ENCODE data around the gene ADAMTSL5.
"Not testable (repeated sequence)": the region's sequence is repeated elsewhere in the genome, so short reads cannot be mapped to it uniquely, and the experiment has no call there.

The ADAMTSL5 gene

DNA sequence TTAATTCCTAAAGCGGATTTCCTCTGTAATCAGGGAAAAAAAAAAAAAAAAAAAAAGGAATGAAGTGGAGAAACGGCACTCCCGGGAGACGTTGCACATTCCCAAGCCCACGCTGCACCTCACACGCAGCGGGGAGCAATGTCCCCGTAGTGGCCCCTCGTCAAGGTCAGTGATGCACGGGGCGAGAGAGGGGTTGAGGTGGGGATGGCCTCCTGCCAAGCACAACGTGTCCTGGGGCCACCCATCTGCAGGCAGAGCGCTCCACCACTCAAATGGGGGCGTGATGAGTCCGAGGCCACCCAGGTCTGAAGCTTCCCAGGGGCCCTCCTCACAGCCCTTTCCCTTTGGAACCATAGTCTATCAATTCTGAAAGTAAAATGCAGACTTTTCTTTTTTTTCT lies 26.2 kb upstream of the ADAMTSL5 start:
- no peaks in the 10 kb centered on the region for H3K9me3 Mint-ChIP-seq
- no peak overlapping the region for H3K27ac Mint-ChIP-seq
- peaks cover 14% of the 10 kb centered on the region for H3K27me3 Mint-ChIP-seq

DNA sequence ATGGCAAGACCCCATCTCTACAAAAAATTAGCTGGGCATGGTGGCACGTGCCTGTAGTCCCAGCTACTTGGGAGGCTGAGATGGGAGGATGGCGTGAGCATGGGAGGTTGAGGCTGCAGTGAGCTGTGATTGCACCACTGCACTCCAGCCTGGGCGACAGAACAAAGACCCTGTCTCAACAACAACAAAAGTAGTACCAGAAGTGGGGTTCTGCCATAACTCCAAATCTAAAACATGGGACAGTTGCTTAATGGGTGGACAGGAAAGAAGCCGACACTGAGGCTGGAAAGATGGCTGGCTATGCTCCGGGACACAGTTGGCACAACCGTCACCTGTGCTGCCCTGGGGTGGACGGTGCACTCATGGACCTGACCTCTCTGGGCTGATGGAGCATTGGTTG lies 22.9 kb upstream of the ADAMTSL5 start:
- H3K27me3 Mint-ChIP-seq: peaks cover 14% of the 10 kb centered on the region
- H3K36me3 Mint-ChIP-seq; H3K4me1 Mint-ChIP-seq; H3K27ac Mint-ChIP-seq; ATAC-seq (ENCODE audit: low read depth); H3K9me3 Mint-ChIP-seq; H3K4me3 Mint-ChIP-seq; DNase-seq (ENCODE audit: low spot score in 2 of 2): not testable (repeated sequence)

More for the DNA sequence above, 26.2 kb upstream of the ADAMTSL5 start:
- no peak overlapping the region for H3K4me3 Mint-ChIP-seq
- H3K36me3 Mint-ChIP-seq: no peaks in the 10 kb centered on the region
- no peaks in the 10 kb centered on the region for H3K4me1 Mint-ChIP-seq
- no peak for DNase-seq (ENCODE audit: low spot score in 2 of 2)
- ATAC-seq (ENCODE audit: low read depth): no peak

DNA sequence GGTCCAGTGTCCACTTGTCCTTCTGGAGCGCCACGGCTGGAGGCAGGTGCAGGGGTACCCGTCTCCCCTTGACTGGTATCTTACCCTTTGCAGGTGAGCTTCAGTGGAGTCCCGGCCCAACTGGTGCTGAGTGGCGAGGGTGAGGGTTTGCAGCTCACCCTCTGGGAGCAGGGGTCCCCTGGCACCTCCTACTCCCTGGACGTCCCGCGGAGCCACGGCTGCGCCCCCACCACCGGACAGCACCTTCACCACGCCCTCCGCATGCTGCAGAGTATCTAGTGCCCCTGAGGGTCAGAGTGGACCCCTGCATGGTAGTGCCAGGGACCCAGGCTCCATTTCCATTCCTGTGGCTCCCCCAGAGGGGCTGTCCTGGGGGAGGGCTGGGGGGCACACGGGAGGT lies 22.2 kb upstream of the ADAMTSL5 start:
- peaks cover 13% of the 10 kb centered on the region for H3K27me3 Mint-ChIP-seq
- H3K4me1 Mint-ChIP-seq: no peaks in the 10 kb centered on the region
- DNase-seq (ENCODE audit: low spot score in 2 of 2): no peak
- no peaks in the 10 kb centered on the region for H3K9me3 Mint-ChIP-seq
- no peaks in the 10 kb centered on the region for H3K36me3 Mint-ChIP-seq
- no peak overlapping the region for H3K4me3 Mint-ChIP-seq
- no peak for ATAC-seq (ENCODE audit: low read depth)
- no peak overlapping the region for H3K27ac Mint-ChIP-seq

DNA sequence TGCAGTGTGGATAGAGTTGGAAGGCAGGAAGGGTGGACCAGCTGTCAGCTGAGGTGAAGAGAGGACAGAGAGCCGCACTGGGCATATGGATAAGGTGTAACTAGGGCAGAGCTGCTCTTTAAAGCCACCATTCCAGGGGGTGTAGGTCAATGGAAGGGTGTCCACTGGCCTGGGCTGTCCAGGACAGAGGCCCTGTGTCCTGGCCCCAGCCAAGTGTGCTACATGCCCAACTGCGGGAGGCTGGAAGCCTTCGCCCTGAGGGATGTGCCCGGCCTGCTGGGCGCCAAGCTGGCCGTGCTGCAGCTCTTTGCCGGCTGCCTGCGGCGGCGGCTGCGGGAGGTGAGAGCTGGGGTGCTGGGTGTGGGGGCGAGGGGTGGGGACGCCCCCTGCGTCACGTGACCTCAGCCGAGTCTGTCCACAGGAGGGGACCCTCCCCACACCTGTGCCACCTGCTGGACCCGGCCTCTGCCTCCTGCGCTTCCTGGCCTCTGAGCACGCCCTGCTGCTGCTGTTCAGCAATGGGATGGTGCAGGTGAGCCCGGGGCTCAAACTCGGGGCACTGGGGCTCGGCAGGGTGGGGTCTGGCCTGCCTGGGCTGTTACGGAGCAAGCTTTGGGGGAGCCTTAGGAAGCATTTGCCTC lies 20.8 kb upstream of the ADAMTSL5 start:
- Mint-ChIP-seq H3K4me1 (no peaks in the 10 kb centered on the region), H3K27me3 (peaks cover 15% of the 10 kb centered on the region), H3K4me3 (no peak overlapping the region), H3K27ac (no peak overlapping the region), H3K36me3 (no peaks in the 10 kb centered on the region), H3K9me3 (no peaks in the 10 kb centered on the region)
- no peak for ATAC-seq (ENCODE audit: low read depth)
- no peak for DNase-seq (ENCODE audit: low spot score in 2 of 2)

DNA sequence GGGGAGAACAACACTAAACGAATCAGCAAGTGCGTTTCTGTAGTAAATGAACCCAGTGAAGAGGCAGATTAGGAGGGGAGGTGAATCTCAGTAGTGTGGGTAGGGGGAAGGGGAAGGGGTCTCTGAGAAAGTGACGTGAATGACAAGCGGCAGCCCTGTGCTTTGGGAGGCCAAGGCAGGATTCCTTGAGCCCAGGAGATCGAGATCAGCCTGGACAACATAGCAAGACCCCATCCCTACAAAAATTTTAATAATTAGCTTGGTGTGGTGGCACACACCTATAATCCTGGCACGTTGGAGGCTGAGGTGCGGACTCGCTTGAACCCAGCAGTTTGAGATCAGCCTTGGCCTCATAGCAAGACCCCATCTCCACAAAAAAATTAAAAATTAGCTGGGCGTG lies 19.2 kb upstream of the ADAMTSL5 start:
- no peaks in the 10 kb centered on the region for H3K4me1 Mint-ChIP-seq
- DNase-seq (ENCODE audit: low spot score in 2 of 2): no peak
- H3K27me3 Mint-ChIP-seq: peaks cover 20% of the 10 kb centered on the region
- no peak overlapping the region for H3K4me3 Mint-ChIP-seq
- H3K9me3 Mint-ChIP-seq: no peaks in the 10 kb centered on the region
- ATAC-seq (ENCODE audit: low read depth): no peak
- no peak overlapping the region for H3K27ac Mint-ChIP-seq
- H3K36me3 Mint-ChIP-seq: no peaks in the 10 kb centered on the region

DNA sequence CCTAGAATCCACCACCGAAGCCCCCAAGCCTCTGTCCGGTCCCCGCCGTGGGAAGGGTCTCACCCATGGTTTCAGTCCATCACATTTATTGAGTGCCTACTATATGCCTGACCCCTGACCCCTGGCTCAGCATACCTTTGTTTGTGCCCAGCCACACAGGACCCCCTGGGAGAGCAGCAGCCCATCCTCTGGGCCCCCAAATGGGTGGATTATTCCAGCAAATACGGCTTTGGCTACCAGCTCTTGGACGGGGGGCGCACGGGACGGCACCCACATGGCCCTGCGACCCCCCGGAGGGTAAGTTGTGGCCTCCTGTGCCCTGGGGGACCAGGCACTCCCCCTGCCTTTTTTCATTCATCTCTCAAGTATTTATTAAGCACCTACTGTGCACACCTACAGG lies 18.8 kb upstream of the ADAMTSL5 start:
- no peaks in the 10 kb centered on the region for H3K9me3 Mint-ChIP-seq

DNA sequence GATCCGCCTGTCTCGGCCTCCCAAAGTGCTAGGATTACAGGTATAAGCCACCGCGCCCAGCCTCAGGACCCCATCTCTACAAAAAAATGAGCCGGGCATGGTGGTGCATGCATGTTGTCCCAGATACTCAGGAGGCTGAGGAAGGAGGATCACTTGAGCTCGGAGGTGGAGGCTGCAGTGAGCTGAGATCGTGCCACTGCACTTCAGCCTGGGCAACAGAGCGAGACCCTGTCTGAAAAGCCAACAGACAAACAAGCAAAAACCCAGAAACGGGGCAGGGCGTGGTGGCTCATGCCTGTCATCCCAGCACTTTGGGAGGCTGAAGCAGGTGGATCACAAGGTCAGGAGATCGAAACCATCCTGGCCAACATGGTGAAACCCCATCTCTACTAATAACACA lies 18.0 kb upstream of the ADAMTSL5 start:
- H3K27ac Mint-ChIP-seq; H3K4me3 Mint-ChIP-seq; ATAC-seq (ENCODE audit: low read depth); DNase-seq (ENCODE audit: low spot score in 2 of 2); H3K9me3 Mint-ChIP-seq; H3K4me1 Mint-ChIP-seq; H3K36me3 Mint-ChIP-seq: not testable (repeated sequence)
- H3K27me3 Mint-ChIP-seq: peaks cover 30% of the 10 kb centered on the region

More for the DNA sequence above, 18.8 kb upstream of the ADAMTSL5 start:
- H3K27ac Mint-ChIP-seq: no peak overlapping the region
- H3K36me3 Mint-ChIP-seq: no peaks in the 10 kb centered on the region
- no peaks in the 10 kb centered on the region for H3K4me1 Mint-ChIP-seq
- H3K4me3 Mint-ChIP-seq: no peak overlapping the region
- DNase-seq (ENCODE audit: low spot score in 2 of 2): no peak
- no peak for ATAC-seq (ENCODE audit: low read depth)
- H3K27me3 Mint-ChIP-seq: peaks cover 23% of the 10 kb centered on the region

DNA sequence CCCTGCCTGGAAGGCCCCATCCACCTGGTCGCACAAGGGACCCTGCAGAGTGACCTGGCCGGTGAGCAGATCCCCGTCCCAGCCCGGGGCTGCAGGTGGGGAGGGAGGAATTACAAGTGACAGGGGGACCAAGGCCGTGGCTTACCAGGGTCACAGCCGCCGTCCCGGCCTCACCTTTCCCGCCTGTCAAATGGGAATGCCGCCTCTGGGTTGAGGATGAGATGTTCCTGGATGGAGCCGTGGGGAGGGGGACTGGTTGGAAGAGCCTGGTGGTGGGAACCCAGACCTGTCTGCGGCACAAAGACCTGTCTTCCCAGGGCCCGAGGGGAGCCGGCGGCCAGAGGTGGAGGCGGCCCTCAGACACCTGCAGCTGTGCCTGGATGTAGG lies 16.6 kb upstream of the ADAMTSL5 start:
- no peaks in the 10 kb centered on the region for H3K36me3 Mint-ChIP-seq
- ATAC-seq (ENCODE audit: low read depth) (no peak), DNase-seq (ENCODE audit: low spot score in 2 of 2) (no peak)
- H3K27ac Mint-ChIP-seq: no peak overlapping the region
- H3K27me3 Mint-ChIP-seq: peaks cover 38% of the 10 kb centered on the region
- no peak overlapping the region for H3K4me3 Mint-ChIP-seq
- no peaks in the 10 kb centered on the region for H3K9me3 Mint-ChIP-seq
- peaks cover 5% of the 10 kb centered on the region for H3K4me1 Mint-ChIP-seq

DNA sequence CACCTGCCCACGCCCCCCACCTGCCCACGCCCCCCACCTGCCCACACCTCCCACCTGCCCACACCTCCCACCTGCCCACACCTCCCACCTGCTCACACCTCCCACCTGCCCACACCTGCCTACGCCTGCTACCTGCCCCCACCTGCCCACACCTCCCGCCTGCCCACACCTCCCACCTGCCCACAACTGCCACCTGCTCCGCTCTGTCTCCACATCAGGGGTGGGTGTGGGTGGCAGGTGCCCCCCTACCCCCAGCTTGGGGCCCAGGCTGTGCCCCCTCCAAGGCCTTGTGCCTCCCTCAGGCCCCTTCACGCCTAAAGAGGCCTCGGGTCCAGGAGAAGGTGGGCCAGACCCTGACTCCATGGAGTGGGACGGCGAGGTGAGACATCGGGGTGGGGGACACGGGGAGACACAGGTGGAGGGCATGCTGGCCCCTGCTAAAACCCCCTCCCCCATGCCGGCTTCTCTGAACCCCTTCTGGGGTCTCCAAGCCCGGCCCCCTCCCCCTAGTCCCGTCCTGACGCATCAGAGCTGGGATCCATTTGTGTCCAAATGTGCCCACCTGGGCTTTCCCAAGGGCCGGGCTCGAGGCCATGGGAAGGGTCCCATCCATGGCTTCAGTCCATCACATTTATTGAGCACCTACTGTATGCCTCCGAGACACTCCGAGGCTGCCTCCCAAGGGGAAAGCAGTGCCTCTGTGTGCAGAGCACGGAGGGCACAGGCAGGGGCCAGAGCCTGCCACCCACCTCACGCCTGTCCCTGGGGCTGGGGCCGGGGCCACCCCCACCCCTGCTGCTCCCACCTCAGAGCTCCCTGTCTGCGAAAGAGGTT lies 16.0 kb upstream of the ADAMTSL5 start:
- H3K27me3 Mint-ChIP-seq: peaks cover 40% of the 10 kb centered on the region
- H3K36me3 Mint-ChIP-seq: no peaks in the 10 kb centered on the region
- H3K9me3 Mint-ChIP-seq: no peaks in the 10 kb centered on the region
- DNase-seq (ENCODE audit: low spot score in 2 of 2): no peak
- peaks cover 5% of the 10 kb centered on the region for H3K4me1 Mint-ChIP-seq
- no peak overlapping the region for H3K4me3 Mint-ChIP-seq
- ATAC-seq (ENCODE audit: low read depth): no peak
- no peak overlapping the region for H3K27ac Mint-ChIP-seq

DNA sequence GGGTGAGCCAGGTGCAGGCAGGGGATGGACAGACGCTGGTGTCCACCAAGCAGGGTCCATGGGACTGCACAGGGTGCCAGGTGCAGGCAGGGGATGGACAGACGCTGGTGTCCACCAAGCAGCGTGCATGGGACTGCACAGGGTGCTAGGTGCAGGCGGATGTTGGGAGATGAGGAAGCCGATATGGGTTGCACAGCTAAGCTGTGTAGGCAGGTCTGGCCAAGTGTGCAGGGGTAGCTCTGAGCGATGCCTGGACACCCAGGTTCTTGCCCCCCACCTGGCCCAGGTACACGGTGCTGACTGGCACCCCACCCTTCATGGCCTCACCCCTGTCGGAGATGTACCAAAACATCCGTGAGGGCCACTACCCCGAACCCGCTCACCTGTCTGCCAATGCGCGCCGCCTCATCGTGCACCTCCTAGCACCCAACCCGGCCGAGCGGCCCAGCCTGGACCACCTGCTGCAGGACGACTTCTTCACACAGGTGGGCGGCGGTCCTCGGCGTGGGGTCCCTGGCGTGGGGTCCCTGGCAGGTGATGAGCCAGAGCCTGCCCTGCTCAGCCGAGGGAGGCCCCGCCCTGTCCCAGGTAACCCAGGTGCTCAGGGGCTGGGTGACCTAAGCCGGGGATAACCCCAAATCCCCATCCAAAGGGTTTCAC lies 15.0 kb upstream of the ADAMTSL5 start:
- no peaks in the 10 kb centered on the region for H3K9me3 Mint-ChIP-seq
- H3K4me3 Mint-ChIP-seq: no peak overlapping the region
- no peak for DNase-seq (ENCODE audit: low spot score in 2 of 2)
- no peaks in the 10 kb centered on the region for H3K36me3 Mint-ChIP-seq
- no peak for ATAC-seq (ENCODE audit: low read depth)
- H3K27me3 Mint-ChIP-seq: peaks cover 40% of the 10 kb centered on the region
- no peak overlapping the region for H3K27ac Mint-ChIP-seq
- peaks cover 5% of the 10 kb centered on the region for H3K4me1 Mint-ChIP-seq

DNA sequence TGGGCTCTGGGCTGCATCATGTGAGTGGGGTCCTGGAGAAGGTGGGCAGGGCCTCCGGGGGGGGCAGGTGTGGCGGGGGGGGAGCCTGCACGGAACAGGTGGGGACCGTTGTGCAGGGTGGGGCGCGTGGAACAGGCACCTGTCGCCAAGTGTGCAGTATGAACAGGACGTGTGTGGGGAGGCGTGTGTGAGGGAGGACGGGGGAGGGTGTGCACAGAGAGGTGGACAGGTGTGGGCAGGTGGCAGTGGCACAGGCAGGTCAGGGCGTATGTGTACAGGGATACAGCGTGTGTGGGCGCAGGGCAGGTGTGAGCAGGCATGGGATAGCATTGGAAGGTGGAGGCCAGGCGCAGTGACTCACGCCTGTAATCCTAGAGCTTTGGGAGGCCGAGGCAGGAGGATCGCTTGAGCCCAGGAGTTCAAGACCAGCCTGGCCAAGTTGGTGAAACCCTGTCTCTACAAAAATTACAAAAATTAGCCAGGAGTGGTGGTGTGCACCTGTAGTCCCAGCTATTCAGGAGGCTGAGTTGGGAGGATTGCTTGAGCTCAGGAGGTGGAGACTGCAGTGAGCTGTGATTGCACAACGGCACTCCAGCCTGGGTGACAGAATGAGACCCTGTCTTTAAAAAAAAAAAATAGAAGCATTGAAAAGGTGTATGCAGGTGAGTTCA lies 14.3 kb upstream of the ADAMTSL5 start:
- Mint-ChIP-seq H3K4me3 (no peak overlapping the region), H3K27me3 (peaks cover 40% of the 10 kb centered on the region), H3K27ac (no peak overlapping the region), H3K36me3 (no peaks in the 10 kb centered on the region), H3K4me1 (peaks cover 5% of the 10 kb centered on the region), H3K9me3 (no peaks in the 10 kb centered on the region)
- ATAC-seq (ENCODE audit: low read depth): no peak
- no peak for DNase-seq (ENCODE audit: low spot score in 2 of 2)

DNA sequence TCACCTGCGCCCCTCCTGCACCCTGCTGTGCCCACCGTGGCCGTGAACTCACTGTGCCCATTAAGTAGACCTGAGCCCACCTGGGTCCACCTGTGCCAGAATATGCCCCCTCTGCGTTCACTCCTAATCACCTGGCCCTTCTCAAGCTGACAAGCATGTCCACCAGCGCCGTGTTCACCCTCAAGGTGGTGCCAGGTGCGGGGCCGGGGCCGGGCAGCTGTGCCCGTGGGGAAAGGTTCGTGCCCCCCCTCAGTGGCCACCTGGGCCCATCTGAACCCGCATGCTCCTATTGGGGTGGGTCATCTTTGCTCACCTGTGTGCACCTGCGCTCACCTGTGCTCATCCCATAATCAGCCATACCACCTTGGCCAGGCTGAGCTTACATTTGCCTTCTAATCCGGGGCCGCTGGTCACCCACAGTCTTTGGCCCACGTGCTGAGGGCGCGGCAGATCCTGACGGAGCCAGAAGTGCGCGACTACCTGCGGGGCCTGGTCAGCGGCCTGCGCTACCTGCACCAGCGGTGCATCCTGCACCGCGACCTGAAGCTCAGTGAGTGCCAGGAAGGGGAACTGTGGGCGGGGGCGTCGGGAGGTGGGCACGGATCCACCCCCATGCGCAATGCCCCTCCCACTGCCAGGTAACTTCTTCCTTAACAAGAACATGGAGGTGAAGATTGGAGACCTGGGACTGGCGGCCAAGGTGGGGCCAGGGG lies 13.4 kb upstream of the ADAMTSL5 start:
- no peak overlapping the region for H3K4me3 Mint-ChIP-seq
- no peaks in the 10 kb centered on the region for H3K36me3 Mint-ChIP-seq
- H3K4me1 Mint-ChIP-seq: peaks cover 5% of the 10 kb centered on the region
- peaks cover 40% of the 10 kb centered on the region for H3K27me3 Mint-ChIP-seq
- H3K27ac Mint-ChIP-seq: no peak overlapping the region
- DNase-seq (ENCODE audit: low spot score in 2 of 2) (no peak), ATAC-seq (ENCODE audit: low read depth) (no peak)
- H3K9me3 Mint-ChIP-seq: no peaks in the 10 kb centered on the region

DNA sequence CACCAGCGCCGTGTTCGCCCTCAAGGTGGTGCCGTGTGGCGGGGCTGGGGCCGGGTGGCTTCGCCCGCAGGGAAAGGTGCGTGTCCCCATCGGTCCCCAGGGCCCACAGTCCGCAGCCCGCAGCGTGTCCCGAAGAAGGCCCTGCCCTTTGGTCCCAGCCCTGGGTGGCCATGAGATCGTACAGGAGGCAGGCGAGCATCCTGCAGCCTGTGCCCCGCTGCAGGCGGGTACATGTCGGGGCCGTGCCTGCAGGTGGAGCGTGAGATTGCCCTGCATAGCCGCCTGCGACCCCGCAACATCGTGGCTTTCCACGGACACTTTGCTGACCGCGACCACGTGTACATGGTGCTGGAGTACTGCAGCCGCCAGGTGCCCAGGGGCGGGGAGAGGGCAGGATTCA lies 12.5 kb upstream of the ADAMTSL5 start:
- no peak for DNase-seq (ENCODE audit: low spot score in 2 of 2)
- H3K4me3 Mint-ChIP-seq: no peak overlapping the region
- H3K9me3 Mint-ChIP-seq: no peaks in the 10 kb centered on the region
- peaks cover 5% of the 10 kb centered on the region for H3K4me1 Mint-ChIP-seq
- no peak for ATAC-seq (ENCODE audit: low read depth)
- H3K36me3 Mint-ChIP-seq: no peaks in the 10 kb centered on the region
- no peak overlapping the region for H3K27ac Mint-ChIP-seq
- peaks cover 40% of the 10 kb centered on the region for H3K27me3 Mint-ChIP-seq

DNA sequence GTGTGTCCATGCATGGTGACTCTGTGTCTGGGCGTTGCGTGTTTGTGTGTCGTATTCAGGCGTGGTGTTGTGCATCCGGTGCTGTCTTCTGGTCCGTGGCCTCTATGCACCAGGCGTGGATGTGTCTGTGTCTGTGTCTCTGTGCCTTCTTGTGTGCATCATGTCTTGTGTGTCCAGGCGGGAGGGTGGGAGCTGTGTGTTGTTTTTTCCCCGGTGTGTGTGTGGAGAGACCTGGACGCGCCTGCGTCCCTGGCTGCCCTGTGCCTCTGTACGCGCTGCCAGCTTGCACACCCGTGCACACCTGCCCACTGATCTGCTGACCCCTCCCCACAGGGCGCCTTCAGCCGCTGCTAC lies 12.1 kb upstream of the ADAMTSL5 start:
- H3K27ac Mint-ChIP-seq: no peak overlapping the region
- ATAC-seq (ENCODE audit: low read depth) (no peak), DNase-seq (ENCODE audit: low spot score in 2 of 2) (no peak)
- no peaks in the 10 kb centered on the region for H3K36me3 Mint-ChIP-seq
- no peaks in the 10 kb centered on the region for H3K9me3 Mint-ChIP-seq
- peaks cover 37% of the 10 kb centered on the region for H3K27me3 Mint-ChIP-seq
- H3K4me3 Mint-ChIP-seq: no peak overlapping the region
- H3K4me1 Mint-ChIP-seq: peaks cover 5% of the 10 kb centered on the region

Data from memory B cell (primary cell).